HepG2 (cell line): ENCODE measurements around the gene ZNF530. TPM values are rescaled to one million over a fixed set of nuclear protein-coding genes. Genes with fewer than 3 reads are reported as not detected.

ENCODE experiments used
- GTF2F1 ChIP-seq: fragments of 150-350 bp; IDR thresholded peaks from 2 replicates; pipeline ENCODE4 v1.6.1; 2014; ENCODE audit warnings: low read length
- HIVEP1 ChIP-seq: sonication (generic); formaldehyde crosslinking; IDR thresholded peaks from 2 replicates; pipeline ENCODE4 v1.4.0; 2020; ENCODE audit warnings: mild to moderate bottlenecking, missing genetic modification reagents
- KLF6 ChIP-seq: IDR thresholded peaks from 2 replicates; pipeline ENCODE4 v1.8.0; 2016; ENCODE audit warnings: missing biosample characterization, missing genetic modification reagents
- MEIS1 ChIP-seq: sonication (generic); formaldehyde crosslinking; IDR thresholded peaks from 2 replicates; pipeline ENCODE4 v1.9.0; 2021; ENCODE audit warnings: mild to moderate bottlenecking, missing genetic modification reagents, moderate library complexity, borderline replicate concordance
- NKX3-1 ChIP-seq: sonication (generic); formaldehyde crosslinking; IDR thresholded peaks from 2 replicates; pipeline ENCODE4 v1.5.0; 2020; ENCODE audit warnings: missing genetic modification reagents
- SCMH1 ChIP-seq: sonication (generic); formaldehyde crosslinking; IDR thresholded peaks from 2 replicates; pipeline ENCODE4 v1.9.0; 2021; ENCODE audit warnings: missing genetic modification reagents, mild to moderate bottlenecking, borderline replicate concordance
- TCF7L2 ChIP-seq: IDR thresholded peaks from 2 replicates; pipeline ENCODE4 v1.6.1; 2011; ENCODE audit warnings: mild to moderate bottlenecking, low read depth, low read length, moderate library complexity
- TRIM24 ChIP-seq: sonication (generic); formaldehyde crosslinking; IDR thresholded peaks from 2 replicates; pipeline ENCODE4 v1.8.0; 2022; ENCODE audit warnings: mild to moderate bottlenecking, missing genetic modification reagents
- XRCC5 ChIP-seq: fragments of 200-400 bp; formaldehyde crosslinking; optimal IDR thresholded peaks from 2 replicates; pipeline ENCODE3; 2017; ENCODE audit warnings: mild to moderate bottlenecking, low read length
- YEATS2 ChIP-seq: sonication (generic); formaldehyde crosslinking; IDR thresholded peaks from 2 replicates; pipeline ENCODE4 v1.4.0; 2020; ENCODE audit warnings: missing genetic modification reagents, borderline replicate concordance
- ZBTB20 ChIP-seq: sonication (generic); formaldehyde crosslinking; IDR thresholded peaks from 2 replicates; pipeline ENCODE4 v1.8.1; 2023; ENCODE audit warnings: missing genetic modification reagents, low read depth, mild to moderate bottlenecking, borderline replicate concordance
- ZFY ChIP-seq: sonication (generic); formaldehyde crosslinking; IDR thresholded peaks from 2 replicates; pipeline ENCODE4 v1.4.0; 2020; ENCODE audit warnings: missing genetic modification reagents
- ZNF124 ChIP-seq: sonication (generic); formaldehyde crosslinking; IDR thresholded peaks from 2 replicates; pipeline ENCODE4 v1.4.0; 2020; ENCODE audit warnings: missing genetic modification reagents
- ZNF33A ChIP-seq: sonication (generic); formaldehyde crosslinking; IDR thresholded peaks from 2 replicates; pipeline ENCODE4 v1.5.1; 2020; ENCODE audit warnings: missing genetic modification reagents, mild to moderate bottlenecking, moderate library complexity, borderline replicate concordance
- ZNF451 ChIP-seq: sonication (generic); formaldehyde crosslinking; IDR thresholded peaks from 2 replicates; pipeline ENCODE4 v1.5.0; 2020; ENCODE audit warnings: mild to moderate bottlenecking, missing genetic modification reagents
- ZNF496 ChIP-seq: sonication (generic); formaldehyde crosslinking; IDR thresholded peaks from 2 replicates; pipeline ENCODE4 v1.8.1; 2023; ENCODE audit warnings: mild to moderate bottlenecking, moderate library complexity, missing genetic modification reagents; ENCODE audit not compliant: insufficient replicate concordance
- ZNF713 ChIP-seq: sonication (generic); formaldehyde crosslinking; IDR thresholded peaks from 2 replicates; pipeline ENCODE4 v1.4.0; 2020; ENCODE audit warnings: mild to moderate bottlenecking, missing genetic modification reagents
- ZNF740 ChIP-seq: sonication (generic); formaldehyde crosslinking; IDR thresholded peaks from 2 replicates; pipeline ENCODE4 v1.4.0; 2020; ENCODE audit warnings: missing genetic modification reagents
- ZSCAN12 ChIP-seq: sonication (generic); formaldehyde crosslinking; IDR thresholded peaks from 2 replicates; pipeline ENCODE4 v1.9.0; 2021; ENCODE audit warnings: mild to moderate bottlenecking, missing genetic modification reagents
- polyA plus RNA-seq, 8 experiments: library from polyadenylated mRNA; depleted of rRNA in 3 of 8; stranded (reverse) in 7 of 8; unstranded in 1 of 8; fragments of >200 nt; fragmentation: Illumina TruSeq in 4 of 8; extraction: Trizol in 4 of 8; gene quantifications; 2 replicates each; pipeline versions ENCODE4 v1.2.1 to v1.2.3, GENCODE V29; 2011 to 2016; ENCODE audit warnings: low read depth in 4 of 8, missing spikeins in 1 of 8, mixed read lengths in 1 of 8; ENCODE audit not compliant: insufficient read depth in 1 of 8
- total RNA-seq, 5 experiments: library from RNA; depleted of rRNA; stranded (reverse); fragments of >200 nt; fragmentation: Illumina TruSeq; extraction: Trizol; gene quantifications; 2 replicates each; pipeline ENCODE4 v1.2.3, GENCODE V29; 2016; ENCODE audit warnings: low read depth in 1 of 5
- TF ChIP-seq, protein P1 (sequence below): sonication (generic); formaldehyde crosslinking; IDR thresholded peaks from 2 replicates; pipeline ENCODE4 v1.5.0; 2020; ENCODE audit warnings: missing genetic modification reagents, mild to moderate bottlenecking, borderline replicate concordance
- TF ChIP-seq, protein P2 (sequence below): sonication (generic); formaldehyde crosslinking; IDR thresholded peaks from 2 replicates; pipeline ENCODE4 v1.4.0; 2020; ENCODE audit warnings: missing genetic modification reagents, mild to moderate bottlenecking, borderline replicate concordance
- TF ChIP-seq, protein P3 (sequence below): sonication (generic); formaldehyde crosslinking; IDR thresholded peaks from 2 replicates; pipeline ENCODE4 v1.5.0; 2020; ENCODE audit warnings: mild to moderate bottlenecking, missing genetic modification reagents, borderline replicate concordance

Gene ZNF530
- total and polyA plus RNA-seq, 2 of the 13 experiments (the other 11 are each of a cell fraction or from before 2014, with no cell fraction given), result 1.1 to 7.8 TPM

GRCh38 chr19:57583521-57584416 is 15.9 kb upstream of the ZNF530 start, which contains the start of gene ZIK1 (continued):
- TF ChIP-seq, protein P1, sequence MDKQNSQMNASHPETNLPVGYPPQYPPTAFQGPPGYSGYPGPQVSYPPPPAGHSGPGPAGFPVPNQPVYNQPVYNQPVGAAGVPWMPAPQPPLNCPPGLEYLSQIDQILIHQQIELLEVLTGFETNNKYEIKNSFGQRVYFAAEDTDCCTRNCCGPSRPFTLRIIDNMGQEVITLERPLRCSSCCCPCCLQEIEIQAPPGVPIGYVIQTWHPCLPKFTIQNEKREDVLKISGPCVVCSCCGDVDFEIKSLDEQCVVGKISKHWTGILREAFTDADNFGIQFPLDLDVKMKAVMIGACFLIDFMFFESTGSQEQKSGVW (CRISPR knock-in tag), result no peak
- TF ChIP-seq TCF7L2, result no peak
- TF ChIP-seq NKX3-1 (CRISPR knock-in tag), result no peak
- no peak for TF ChIP-seq TRIM24 (CRISPR knock-in tag)
- no peak for TF ChIP-seq ZNF740
- TF ChIP-seq YEATS2 (CRISPR knock-in tag), result no peak
- TF ChIP-seq, protein P2, sequence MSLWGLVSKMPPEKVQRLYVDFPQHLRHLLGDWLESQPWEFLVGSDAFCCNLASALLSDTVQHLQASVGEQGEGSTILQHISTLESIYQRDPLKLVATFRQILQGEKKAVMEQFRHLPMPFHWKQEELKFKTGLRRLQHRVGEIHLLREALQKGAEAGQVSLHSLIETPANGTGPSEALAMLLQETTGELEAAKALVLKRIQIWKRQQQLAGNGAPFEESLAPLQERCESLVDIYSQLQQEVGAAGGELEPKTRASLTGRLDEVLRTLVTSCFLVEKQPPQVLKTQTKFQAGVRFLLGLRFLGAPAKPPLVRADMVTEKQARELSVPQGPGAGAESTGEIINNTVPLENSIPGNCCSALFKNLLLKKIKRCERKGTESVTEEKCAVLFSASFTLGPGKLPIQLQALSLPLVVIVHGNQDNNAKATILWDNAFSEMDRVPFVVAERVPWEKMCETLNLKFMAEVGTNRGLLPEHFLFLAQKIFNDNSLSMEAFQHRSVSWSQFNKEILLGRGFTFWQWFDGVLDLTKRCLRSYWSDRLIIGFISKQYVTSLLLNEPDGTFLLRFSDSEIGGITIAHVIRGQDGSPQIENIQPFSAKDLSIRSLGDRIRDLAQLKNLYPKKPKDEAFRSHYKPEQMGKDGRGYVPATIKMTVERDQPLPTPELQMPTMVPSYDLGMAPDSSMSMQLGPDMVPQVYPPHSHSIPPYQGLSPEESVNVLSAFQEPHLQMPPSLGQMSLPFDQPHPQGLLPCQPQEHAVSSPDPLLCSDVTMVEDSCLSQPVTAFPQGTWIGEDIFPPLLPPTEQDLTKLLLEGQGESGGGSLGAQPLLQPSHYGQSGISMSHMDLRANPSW, result no peak
- no peak for TF ChIP-seq ZBTB20 (CRISPR knock-in tag)
- no peak for TF ChIP-seq ZNF124 (CRISPR knock-in tag)
- TF ChIP-seq ZNF451 (CRISPR knock-in tag), result no peak
- TF ChIP-seq MEIS1, result no peak
- TF ChIP-seq, protein P3, sequence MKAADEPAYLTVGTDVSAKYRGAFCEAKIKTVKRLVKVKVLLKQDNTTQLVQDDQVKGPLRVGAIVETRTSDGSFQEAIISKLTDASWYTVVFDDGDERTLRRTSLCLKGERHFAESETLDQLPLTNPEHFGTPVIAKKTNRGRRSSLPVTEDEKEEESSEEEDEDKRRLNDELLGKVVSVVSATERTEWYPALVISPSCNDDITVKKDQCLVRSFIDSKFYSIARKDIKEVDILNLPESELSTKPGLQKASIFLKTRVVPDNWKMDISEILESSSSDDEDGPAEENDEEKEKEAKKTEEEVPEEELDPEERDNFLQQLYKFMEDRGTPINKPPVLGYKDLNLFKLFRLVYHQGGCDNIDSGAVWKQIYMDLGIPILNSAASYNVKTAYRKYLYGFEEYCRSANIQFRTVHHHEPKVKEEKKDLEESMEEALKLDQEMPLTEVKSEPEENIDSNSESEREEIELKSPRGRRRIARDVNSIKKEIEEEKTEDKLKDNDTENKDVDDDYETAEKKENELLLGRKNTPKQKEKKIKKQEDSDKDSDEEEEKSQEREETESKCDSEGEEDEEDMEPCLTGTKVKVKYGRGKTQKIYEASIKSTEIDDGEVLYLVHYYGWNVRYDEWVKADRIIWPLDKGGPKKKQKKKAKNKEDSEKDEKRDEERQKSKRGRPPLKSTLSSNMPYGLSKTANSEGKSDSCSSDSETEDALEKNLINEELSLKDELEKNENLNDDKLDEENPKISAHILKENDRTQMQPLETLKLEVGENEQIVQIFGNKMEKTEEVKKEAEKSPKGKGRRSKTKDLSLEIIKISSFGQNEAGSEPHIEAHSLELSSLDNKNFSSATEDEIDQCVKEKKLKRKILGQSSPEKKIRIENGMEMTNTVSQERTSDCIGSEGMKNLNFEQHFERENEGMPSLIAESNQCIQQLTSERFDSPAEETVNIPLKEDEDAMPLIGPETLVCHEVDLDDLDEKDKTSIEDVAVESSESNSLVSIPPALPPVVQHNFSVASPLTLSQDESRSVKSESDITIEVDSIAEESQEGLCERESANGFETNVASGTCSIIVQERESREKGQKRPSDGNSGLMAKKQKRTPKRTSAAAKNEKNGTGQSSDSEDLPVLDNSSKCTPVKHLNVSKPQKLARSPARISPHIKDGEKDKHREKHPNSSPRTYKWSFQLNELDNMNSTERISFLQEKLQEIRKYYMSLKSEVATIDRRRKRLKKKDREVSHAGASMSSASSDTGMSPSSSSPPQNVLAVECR (CRISPR knock-in tag), result peak; percentile 80
- TF ChIP-seq ZNF496 (CRISPR knock-in tag), result no peak
- no peak for TF ChIP-seq GTF2F1
- TF ChIP-seq HIVEP1, result no peak
- TF ChIP-seq SCMH1 (CRISPR knock-in tag), result no peak
- TF ChIP-seq KLF6 (CRISPR knock-in tag), result no peak
- no peak for TF ChIP-seq ZNF713
- TF ChIP-seq XRCC5, result peak; percentile 28
- no peak for TF ChIP-seq ZSCAN12
- peak; percentile 62; the same call in 1 of the 2 replicates for TF ChIP-seq ZFY (CRISPR knock-in tag)
- no peak for TF ChIP-seq ZNF33A (CRISPR knock-in tag)
